Endothelial cell of umbilical vein (primary cell): ENCODE results near the gene SLC35A4. TPM values are rescaled to one million over a fixed set of nuclear protein-coding genes. Genes with fewer than 3 reads are reported as not detected.

ENCODE experiments used
- BruUV-seq: library from RNA; stranded (reverse); fragments of 400-500 nt; replicated peaks from 2 replicates; lab custom pipeline; 2021; lab: Mats Ljungman, UMichigan
- CTCF ChIA-PET: fragments of 300-600, 350-600 bp; sonication (Branson Sonifier 250); formaldehyde crosslinking; loops from one replicate; lab custom pipeline; 2021; ENCODE audit warnings: antibody characterized with exemption, inconsistent platforms; lab: Charles Lee
- POLR2A ChIA-PET: fragments of 300-600, 350-600 bp; sonication (Branson Sonifier 250); formaldehyde crosslinking; loops from one replicate; lab custom pipeline; 2021; ENCODE audit warnings: antibody characterized with exemption, inconsistent platforms; lab: Charles Lee
- DNase-seq: peaks from one replicate; pipeline ENCODE4 v3.0.0-alpha.2; 2011; ENCODE audit warnings: low read depth, low spot score
- FAIRE-seq: peaks from 2 replicates; lab custom pipeline; 2011; peaks lifted over from hg19 to GRCh38; lab: Jason Lieb, UNC
- H2AFZ ChIP-seq: 2 replicates; pipeline ENCODE4 v1.6.0; 2012; ENCODE audit warnings: low read depth, low read length, control low read depth, inconsistent platforms
- H3K27ac ChIP-seq: 2 replicates; pipeline ENCODE4 v1.5.1; 2011; ENCODE audit warnings: low read depth, mild to moderate bottlenecking, control low read depth, low read length, moderate library complexity; ENCODE audit not compliant: insufficient read depth
- H3K27me3 ChIP-seq, 2 experiments: 2 replicates each; pipeline versions ENCODE4 v1.6.0 to v1.6.1; 2011; ENCODE audit warnings: low read length in 2 of 2, mixed read lengths in 1 of 2; ENCODE audit not compliant: control insufficient read depth in 2 of 2, insufficient read depth in 2 of 2
- H3K36me3 ChIP-seq, 2 experiments: 2 replicates in 1 of 2; 3 replicates in 1 of 2; pipeline ENCODE4 v1.5.1; 2011; ENCODE audit warnings: low read length in 2 of 2, mild to moderate bottlenecking in 1 of 2, moderate library complexity in 1 of 2; ENCODE audit not compliant: control insufficient read depth in 2 of 2, insufficient read depth in 2 of 2; ENCODE audit errors: extremely low read depth in 1 of 2
- H3K4me1 ChIP-seq: 3 replicates; pipeline ENCODE4 v1.5.1; 2011; ENCODE audit warnings: mild to moderate bottlenecking, low read length; ENCODE audit not compliant: control insufficient read depth, insufficient read depth; ENCODE audit errors: extremely low read depth
- H3K4me2 ChIP-seq: 2 replicates; pipeline ENCODE4 v1.6.1; 2011; ENCODE audit warnings: low read length, control low read depth, mixed read lengths; ENCODE audit not compliant: insufficient read depth
- H3K4me3 ChIP-seq, 3 experiments: fragments of 200-600 bp in 1 of 3; sonication (generic), shearing (Covaris generic) in 1 of 3; replicated peaks in 1 of 3; 2 replicates each; pipeline ENCODE4 v1.5.1; 2011 to 2016; ENCODE audit warnings: control low read depth in 3 of 3, low read length in 3 of 3, mild to moderate bottlenecking in 2 of 3, inconsistent platforms in 1 of 3, low read depth in 1 of 3, moderate library complexity in 1 of 3; ENCODE audit not compliant: insufficient read depth in 1 of 3
- H3K79me2 ChIP-seq: 2 replicates; pipeline ENCODE4 v1.6.0; 2012; ENCODE audit warnings: low read length, inconsistent platforms; ENCODE audit not compliant: control insufficient read depth, insufficient read depth
- H3K9ac ChIP-seq: replicated peaks from 2 replicates; pipeline ENCODE3; 2011; ENCODE audit warnings: low read length, control low read depth; ENCODE audit not compliant: insufficient read depth; ENCODE audit errors: extremely low read depth
- H3K9me1 ChIP-seq: replicated peaks from 3 replicates; pipeline ENCODE4 v1.6.0; 2011; ENCODE audit warnings: mild to moderate bottlenecking, low read length; ENCODE audit not compliant: control insufficient read depth, insufficient read depth; ENCODE audit errors: extremely low read depth
- H3K9me3 ChIP-seq: replicated peaks from 2 replicates; pipeline ENCODE4 v1.5.1; 2012; ENCODE audit warnings: low read length, inconsistent platforms; ENCODE audit not compliant: control insufficient read depth, insufficient read depth
- H4K20me1 ChIP-seq: replicated peaks from 2 replicates; pipeline ENCODE3; 2011; ENCODE audit warnings: mild to moderate bottlenecking, low read length; ENCODE audit not compliant: control insufficient read depth, insufficient read depth; ENCODE audit errors: extremely low read depth
- EZH2 ChIP-seq: IDR thresholded peaks from 2 replicates; pipeline ENCODE4 v1.6.1; 2012; ENCODE audit warnings: borderline replicate concordance, low read depth, mild to moderate bottlenecking, moderate library complexity, low read length, inconsistent platforms; ENCODE audit not compliant: severe bottlenecking
- FOS ChIP-seq: IDR thresholded peaks from 2 replicates; pipeline ENCODE4 v1.6.1; 2011; ENCODE audit warnings: mild to moderate bottlenecking, low read length, moderate library complexity, borderline replicate concordance; ENCODE audit not compliant: insufficient read depth
- GATA2 ChIP-seq: IDR thresholded peaks from 2 replicates; pipeline ENCODE4 v1.7.0; 2011; ENCODE audit warnings: low read depth, mild to moderate bottlenecking, moderate library complexity, mixed read lengths, low read length; ENCODE audit not compliant: insufficient read length, insufficient read depth
- JUN ChIP-seq: IDR thresholded peaks from 2 replicates; pipeline ENCODE4 v1.6.1; 2011; ENCODE audit warnings: borderline replicate concordance, low read depth; ENCODE audit not compliant: insufficient read length, insufficient read depth
- MAX ChIP-seq: IDR thresholded peaks from 2 replicates; pipeline ENCODE4 v1.6.1; 2011; ENCODE audit not compliant: insufficient read depth, insufficient read length
- MYC ChIP-seq: IDR thresholded peaks from one replicate; pipeline ENCODE4 v1.6.1; 2011; ENCODE audit warnings: mild to moderate bottlenecking, low read depth, low read length
- POLR2A ChIP-seq: IDR thresholded peaks from 2 replicates; pipeline ENCODE4 v1.6.1; 2012; ENCODE audit warnings: low read depth, mild to moderate bottlenecking, control low read depth, low read length
- POLR2AphosphoS5 ChIP-seq: IDR thresholded peaks from 2 replicates; pipeline ENCODE4 v1.6.1; 2012; ENCODE audit warnings: low read depth, mild to moderate bottlenecking, control low read depth, low read length, moderate library complexity; ENCODE audit not compliant: insufficient read depth
- dilution Hi-C: fragments of 300-500 bp; cut with MboI; formaldehyde crosslinking; loops from one replicate; pipeline ENCODE4 v1.15.0; 2019; ENCODE audit warnings: low sequenced_read_pairs; ENCODE audit not compliant: extremely low pct_ligation_motif_present
- intact Hi-C: fragments of 100-400 bp; cut with micrococcal nuclease; formaldehyde crosslinking; loops from one replicate; pipeline ENCODE4 v1.10.0; 2022
- polyA plus RNA-seq, 4 experiments: library from polyadenylated mRNA; depleted of rRNA in 3 of 4; stranded (reverse) in 3 of 4; unstranded in 1 of 4; fragments of >200 nt; gene quantifications; 2 replicates each; pipeline versions ENCODE4 v1.2.1 to v1.2.3, GENCODE V29; 2011 to 2012; ENCODE audit warnings: missing spikeins in 1 of 4
- total RNA-seq: library from RNA; stranded (reverse); gene quantifications from 2 replicates; pipeline ENCODE4 v1.2.3, GENCODE V29; 2021
- TF ChIP-seq, protein P1 (sequence below), 2 donors: IDR thresholded peaks; 1 replicate in 1 of 2; 2 replicates in 1 of 2; pipeline ENCODE4 v1.5.1; 2011; ENCODE audit warnings: low read length in 2 of 2, mild to moderate bottlenecking in 2 of 2, moderate library complexity in 2 of 2, control low read depth in 1 of 2, inconsistent platforms in 1 of 2, low read depth in 1 of 2; ENCODE audit not compliant: insufficient read depth in 1 of 2; ENCODE audit errors: extremely low read depth in 1 of 2

SLC35A4 gene
- total and polyA plus RNA-seq, 2 donors (not counting 3 experiments of a cell fraction or from before 2014, with no cell fraction given) = 65.6 to 118 TPM

DNA sequence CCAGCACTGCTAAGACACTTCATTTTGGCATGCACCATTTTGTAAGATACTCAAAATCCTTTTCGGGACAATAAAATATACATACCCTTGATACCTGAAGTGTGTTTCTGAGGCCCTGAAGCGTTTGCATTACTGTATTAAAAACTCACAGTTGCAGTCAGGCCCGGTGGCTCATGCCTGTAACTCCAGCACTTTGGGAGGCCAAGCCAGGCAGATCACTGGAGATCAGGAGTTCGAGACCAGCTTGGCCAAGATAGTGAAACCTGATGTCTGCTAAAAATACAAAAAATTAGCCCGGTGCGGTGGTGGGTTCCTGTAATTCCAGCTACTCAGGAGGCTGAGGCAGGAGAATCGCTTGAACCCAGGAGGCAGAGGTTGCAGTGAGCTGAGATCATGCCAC lies 19.6 kb upstream of the SLC35A4 start:
- Histone ChIP-seq H3K4me2 (no peak overlapping the region), H3K9ac (no peak overlapping the region), H2AFZ (no peak overlapping the region), H3K27me3 (no peaks in the 10 kb centered on the region), H3K79me2 (no peaks in the 10 kb centered on the region), H4K20me1 (no peaks in the 10 kb centered on the region), H3K27ac (no peak overlapping the region), H3K4me3 (no peak overlapping the region), H3K9me1 (no peaks in the 10 kb centered on the region), H3K36me3 (peaks cover 5 to 7% of the 10 kb centered on the region in 2 experiments), H3K9me3 (no peaks in the 10 kb centered on the region), H3K4me1 (peaks cover 24% of the 10 kb centered on the region)
- dilution Hi-C loops (no loop called here), intact Hi-C loops (no loop called here)
- TF ChIP-seq POLR2A (no peak), MAX (no peak), FOS (no peak), GATA2 (no peak), EZH2 (no peak), JUN (no peak), POLR2AphosphoS5 (no peak), MYC (no peak)
- TF ChIP-seq, protein P1, sequence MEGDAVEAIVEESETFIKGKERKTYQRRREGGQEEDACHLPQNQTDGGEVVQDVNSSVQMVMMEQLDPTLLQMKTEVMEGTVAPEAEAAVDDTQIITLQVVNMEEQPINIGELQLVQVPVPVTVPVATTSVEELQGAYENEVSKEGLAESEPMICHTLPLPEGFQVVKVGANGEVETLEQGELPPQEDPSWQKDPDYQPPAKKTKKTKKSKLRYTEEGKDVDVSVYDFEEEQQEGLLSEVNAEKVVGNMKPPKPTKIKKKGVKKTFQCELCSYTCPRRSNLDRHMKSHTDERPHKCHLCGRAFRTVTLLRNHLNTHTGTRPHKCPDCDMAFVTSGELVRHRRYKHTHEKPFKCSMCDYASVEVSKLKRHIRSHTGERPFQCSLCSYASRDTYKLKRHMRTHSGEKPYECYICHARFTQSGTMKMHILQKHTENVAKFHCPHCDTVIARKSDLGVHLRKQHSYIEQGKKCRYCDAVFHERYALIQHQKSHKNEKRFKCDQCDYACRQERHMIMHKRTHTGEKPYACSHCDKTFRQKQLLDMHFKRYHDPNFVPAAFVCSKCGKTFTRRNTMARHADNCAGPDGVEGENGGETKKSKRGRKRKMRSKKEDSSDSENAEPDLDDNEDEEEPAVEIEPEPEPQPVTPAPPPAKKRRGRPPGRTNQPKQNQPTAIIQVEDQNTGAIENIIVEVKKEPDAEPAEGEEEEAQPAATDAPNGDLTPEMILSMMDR (IDR thresholded peaks at IDR 0.05; ENCODE audit: extremely low read depth in 1 of 2, insufficient read depth in 1 of 2, low read depth in 1 of 2, low read length in 2 of 2) = no peak
- no TSS peak for BruUV-seq
- ChIA-PET CTCF (no interaction called here), POLR2A (no interaction called here)
- DNase-seq (no peak), FAIRE-seq (no peak)
